ENCODE measurements around the gene PHKA1.

DNA sequence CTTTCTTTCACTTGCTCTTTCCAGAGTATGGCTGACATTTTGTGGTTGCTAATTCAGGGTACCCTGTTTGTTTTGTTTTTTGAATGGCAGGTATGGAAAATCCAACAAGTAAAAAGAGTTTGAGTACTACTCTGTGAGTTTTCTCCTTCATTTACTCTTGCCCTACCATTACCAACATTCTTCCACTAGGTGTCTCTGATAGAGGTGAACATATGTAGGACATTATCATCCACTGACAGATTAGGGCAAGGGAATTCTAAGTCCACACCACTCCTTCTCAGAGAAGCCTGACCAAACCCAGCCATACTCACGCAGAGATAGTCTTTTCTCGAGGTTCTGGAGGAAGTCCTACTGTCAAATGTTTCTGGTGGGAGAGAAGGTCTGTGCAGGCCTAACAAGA, 104.8 kb downstream of the PHKA1 start:
- TF ChIP-seq, protein P1, sequence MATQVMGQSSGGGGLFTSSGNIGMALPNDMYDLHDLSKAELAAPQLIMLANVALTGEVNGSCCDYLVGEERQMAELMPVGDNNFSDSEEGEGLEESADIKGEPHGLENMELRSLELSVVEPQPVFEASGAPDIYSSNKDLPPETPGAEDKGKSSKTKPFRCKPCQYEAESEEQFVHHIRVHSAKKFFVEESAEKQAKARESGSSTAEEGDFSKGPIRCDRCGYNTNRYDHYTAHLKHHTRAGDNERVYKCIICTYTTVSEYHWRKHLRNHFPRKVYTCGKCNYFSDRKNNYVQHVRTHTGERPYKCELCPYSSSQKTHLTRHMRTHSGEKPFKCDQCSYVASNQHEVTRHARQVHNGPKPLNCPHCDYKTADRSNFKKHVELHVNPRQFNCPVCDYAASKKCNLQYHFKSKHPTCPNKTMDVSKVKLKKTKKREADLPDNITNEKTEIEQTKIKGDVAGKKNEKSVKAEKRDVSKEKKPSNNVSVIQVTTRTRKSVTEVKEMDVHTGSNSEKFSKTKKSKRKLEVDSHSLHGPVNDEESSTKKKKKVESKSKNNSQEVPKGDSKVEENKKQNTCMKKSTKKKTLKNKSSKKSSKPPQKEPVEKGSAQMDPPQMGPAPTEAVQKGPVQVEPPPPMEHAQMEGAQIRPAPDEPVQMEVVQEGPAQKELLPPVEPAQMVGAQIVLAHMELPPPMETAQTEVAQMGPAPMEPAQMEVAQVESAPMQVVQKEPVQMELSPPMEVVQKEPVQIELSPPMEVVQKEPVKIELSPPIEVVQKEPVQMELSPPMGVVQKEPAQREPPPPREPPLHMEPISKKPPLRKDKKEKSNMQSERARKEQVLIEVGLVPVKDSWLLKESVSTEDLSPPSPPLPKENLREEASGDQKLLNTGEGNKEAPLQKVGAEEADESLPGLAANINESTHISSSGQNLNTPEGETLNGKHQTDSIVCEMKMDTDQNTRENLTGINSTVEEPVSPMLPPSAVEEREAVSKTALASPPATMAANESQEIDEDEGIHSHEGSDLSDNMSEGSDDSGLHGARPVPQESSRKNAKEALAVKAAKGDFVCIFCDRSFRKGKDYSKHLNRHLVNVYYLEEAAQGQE (IDR thresholded peaks at IDR 0.05; ENCODE audit: insufficient read depth in 1 of 2, low read depth in 2 of 2, low read length in 2 of 2), result no peak
- no peak for TF ChIP-seq POLR2AphosphoS5 (IDR thresholded peaks at IDR 0.05; ENCODE audit: low read depth, low read length)

Measured in PFSK-1 (cell line).